Activated T-cell treated with anti-CD3 and anti-CD28 coated beads, Interleukin-2, amount 50 U/mL, for 72 hours (primary cell): ENCODE results near the gene NPAS1. TPM values are rescaled to one million over a fixed set of nuclear protein-coding genes. Genes with fewer than 3 reads are reported as not detected.
"Not testable (repeated sequence)": the region's sequence is repeated elsewhere in the genome, so short reads cannot be mapped to it uniquely, and the experiment has no call there.

Experiments used
- ATAC-seq, 2 donors: fragments of 150-1000 bp; cut with Tn5 transposase; replicated peaks in 1 of 2; 2 replicates each; pipeline ENCODE4 v1.10.0; 2021; ENCODE audit warnings: moderate library complexity in 2 of 2, mild to moderate bottlenecking in 1 of 2
- DNase-seq, 2 donors: peaks; one replicate each; pipeline ENCODE4 v3.0.0; 2021 to 2022; ENCODE audit warnings: mixed read lengths in 1 of 2
- H3K27ac Mint-ChIP-seq: one replicate; pipeline ENCODE4 v1.8.0; 2022; ENCODE audit warnings: mild to moderate bottlenecking, moderate library complexity, mixed read lengths
- H3K27me3 Mint-ChIP-seq: one replicate; pipeline ENCODE4 v1.8.0; 2022; ENCODE audit warnings: low read depth, mixed read lengths
- H3K36me3 Mint-ChIP-seq, 2 donors: one replicate each; pipeline ENCODE4 v1.8.0; 2022; ENCODE audit warnings: mixed read lengths in 2 of 2, mild to moderate bottlenecking in 1 of 2; ENCODE audit not compliant: insufficient read depth in 2 of 2
- H3K4me1 Mint-ChIP-seq: one replicate; pipeline ENCODE4 v1.8.0; 2022; ENCODE audit warnings: low read depth, mixed read lengths
- H3K4me3 Mint-ChIP-seq, 2 donors: one replicate each; pipeline ENCODE4 v1.8.0; 2022; ENCODE audit warnings: mild to moderate bottlenecking in 2 of 2, mixed read lengths in 2 of 2, moderate library complexity in 2 of 2
- H3K9me3 Mint-ChIP-seq, 2 donors: one replicate each; pipeline ENCODE4 v1.8.0; 2022; ENCODE audit warnings: mixed read lengths in 2 of 2
- total RNA-seq, 2 donors: library from RNA; stranded (reverse); gene quantifications; one replicate each; pipeline ENCODE4 v1.2.3, GENCODE V29; 2022

NPAS1 gene
- total RNA-seq, 2 donors from 2014 or later, result 0.55 to 1.1 TPM

- ATAC-seq (no peak), DNase-seq (no peak)
- no peaks in the 10 kb centered on the region for H3K9me3 Mint-ChIP-seq
- peaks cover 6% of the 10 kb centered on the region for H3K27me3 Mint-ChIP-seq
- H3K27ac Mint-ChIP-seq, result no peak overlapping the region
- no peaks in the 10 kb centered on the region for H3K4me1 Mint-ChIP-seq
- H3K4me3 Mint-ChIP-seq, result no peak overlapping the region
- peaks cover 0 to 2% of the 10 kb centered on the region in 2 donors for H3K36me3 Mint-ChIP-seq
These were observed 20.3 kb upstream of the NPAS1 start for GRCh38 chr19:46999377-46999776.

DNA sequence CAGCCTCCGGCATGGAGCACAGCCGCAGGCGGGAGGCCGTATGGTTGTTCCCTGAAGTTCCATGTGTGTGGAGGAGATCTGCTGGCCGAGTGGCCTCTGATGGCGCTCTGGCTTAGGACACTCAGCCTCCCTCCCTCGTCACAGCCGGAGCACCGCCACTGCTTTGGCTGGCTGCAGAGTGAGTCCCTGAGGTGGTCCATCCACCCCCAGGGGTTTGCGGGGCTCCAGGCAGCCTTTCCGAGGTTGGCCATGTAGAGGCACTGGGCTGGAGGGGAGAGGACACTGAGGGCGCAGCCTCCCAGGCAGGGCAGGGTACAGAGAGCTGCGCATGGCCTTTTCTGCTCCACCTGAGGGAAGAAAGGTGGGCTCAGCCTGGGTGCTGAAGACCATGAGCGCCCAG, 19.8 kb upstream of the NPAS1 start:
- no peak overlapping the region for H3K27ac Mint-ChIP-seq
- no peaks in the 10 kb centered on the region for H3K4me1 Mint-ChIP-seq
- DNase-seq (no peak), ATAC-seq (no peak)
- no peaks in the 10 kb centered on the region for H3K9me3 Mint-ChIP-seq
- no peak overlapping the region for H3K4me3 Mint-ChIP-seq
- H3K27me3 Mint-ChIP-seq, result peaks cover 6% of the 10 kb centered on the region
- H3K36me3 Mint-ChIP-seq, result peaks cover 0 to 2% of the 10 kb centered on the region in 2 donors

DNA sequence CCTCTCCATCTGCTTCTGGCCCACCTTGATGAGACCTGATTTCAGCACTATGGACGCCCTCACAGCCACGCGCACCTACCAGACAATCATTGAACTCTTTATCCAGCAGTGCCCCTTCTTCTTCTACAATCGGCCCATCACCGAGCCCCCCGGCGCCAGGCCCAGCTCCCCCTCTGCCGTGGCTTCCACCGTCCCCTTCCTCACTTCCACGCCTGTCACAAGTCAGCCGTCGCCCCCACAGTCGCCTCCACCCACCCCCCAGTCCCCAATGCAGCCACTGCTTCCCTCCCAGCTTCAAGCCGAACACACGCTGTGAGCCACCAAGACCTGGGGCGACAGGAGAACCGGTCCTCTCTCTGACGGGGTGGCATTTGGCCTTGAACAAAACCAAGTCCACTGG, 19.3 kb upstream of the NPAS1 start:
- no peak overlapping the region for H3K27ac Mint-ChIP-seq
- DNase-seq, result no peak

GRCh38 chr19:47001584-47001983, 18.1 kb upstream of the NPAS1 start:
- no peak overlapping the region for H3K27ac Mint-ChIP-seq
- H3K9me3 Mint-ChIP-seq, result peaks cover 4 to 5% of the 10 kb centered on the region in 2 donors
- no peaks in the 10 kb centered on the region for H3K4me1 Mint-ChIP-seq
- peaks cover 4 to 5% of the 10 kb centered on the region in 2 donors for H3K36me3 Mint-ChIP-seq
- H3K4me3 Mint-ChIP-seq, result no peak overlapping the region
- ATAC-seq (no peak), DNase-seq (no peak)
- peaks cover 14% of the 10 kb centered on the region for H3K27me3 Mint-ChIP-seq

More for the DNA sequence above, 19.3 kb upstream of the NPAS1 start:
- peaks cover 7% of the 10 kb centered on the region for H3K27me3 Mint-ChIP-seq
- no peaks in the 10 kb centered on the region for H3K4me1 Mint-ChIP-seq
- no peaks in the 10 kb centered on the region for H3K9me3 Mint-ChIP-seq
- H3K4me3 Mint-ChIP-seq, result no peak overlapping the region
- peaks cover 0 to 2% of the 10 kb centered on the region in 2 donors for H3K36me3 Mint-ChIP-seq
- no peak for ATAC-seq

GRCh38 chr19:47002106-47002766, 17.4 kb upstream of the NPAS1 start:
- Mint-ChIP-seq H3K36me3 (peaks cover 4 to 5% of the 10 kb centered on the region in 2 donors), H3K4me1 (no peaks in the 10 kb centered on the region), H3K4me3 (no peak overlapping the region), H3K9me3 (peaks cover 4 to 5% of the 10 kb centered on the region in 2 donors), H3K27me3 (peaks cover 19% of the 10 kb centered on the region), H3K27ac (no peak overlapping the region)
- no peak for DNase-seq
- no peak for ATAC-seq

DNA sequence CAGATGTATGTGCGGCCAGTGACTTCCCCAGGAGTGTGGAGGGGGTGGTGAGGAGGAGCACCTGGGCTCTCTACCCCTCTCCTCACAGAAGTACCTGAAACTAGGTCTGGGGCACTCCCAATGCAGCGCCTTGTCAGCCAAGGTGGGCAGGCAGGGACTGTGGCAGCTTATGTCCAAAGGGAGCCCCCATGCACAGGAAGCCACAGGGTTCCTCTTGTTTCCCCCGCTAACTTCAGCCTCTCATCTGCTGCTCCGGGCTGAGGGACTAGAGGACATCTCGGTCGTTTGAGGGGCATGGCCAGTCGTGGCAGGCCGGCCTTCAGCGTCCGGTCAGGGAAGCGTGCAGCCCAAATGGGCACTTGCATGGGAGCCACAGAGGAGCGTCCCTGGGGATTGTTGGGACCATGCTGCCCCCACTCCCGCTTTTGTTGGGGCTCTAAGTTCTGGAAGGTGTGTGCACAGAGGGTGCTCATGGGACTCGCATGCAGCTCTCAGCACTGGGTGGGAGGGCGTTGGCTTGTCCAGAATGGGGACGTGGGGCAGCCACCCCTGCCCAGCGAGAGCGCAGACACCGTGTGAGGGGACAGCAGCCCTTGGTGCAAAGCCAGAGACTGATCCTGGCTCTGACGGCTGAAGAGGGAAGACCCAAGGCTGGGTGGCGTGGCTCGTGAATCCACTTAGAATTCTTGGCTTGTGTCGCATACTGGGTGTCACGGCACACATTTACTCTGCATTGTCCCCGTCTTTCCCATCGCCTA, 16.6 kb upstream of the NPAS1 start:
- DNase-seq (no peak), ATAC-seq (no peak)
- Mint-ChIP-seq H3K27ac (no peak overlapping the region), H3K9me3 (peaks cover 4 to 5% of the 10 kb centered on the region in 2 donors), H3K4me3 (no peak overlapping the region), H3K36me3 (peaks cover 4 to 5% of the 10 kb centered on the region in 2 donors), H3K4me1 (no peaks in the 10 kb centered on the region), H3K27me3 (peaks cover 19% of the 10 kb centered on the region)

DNA sequence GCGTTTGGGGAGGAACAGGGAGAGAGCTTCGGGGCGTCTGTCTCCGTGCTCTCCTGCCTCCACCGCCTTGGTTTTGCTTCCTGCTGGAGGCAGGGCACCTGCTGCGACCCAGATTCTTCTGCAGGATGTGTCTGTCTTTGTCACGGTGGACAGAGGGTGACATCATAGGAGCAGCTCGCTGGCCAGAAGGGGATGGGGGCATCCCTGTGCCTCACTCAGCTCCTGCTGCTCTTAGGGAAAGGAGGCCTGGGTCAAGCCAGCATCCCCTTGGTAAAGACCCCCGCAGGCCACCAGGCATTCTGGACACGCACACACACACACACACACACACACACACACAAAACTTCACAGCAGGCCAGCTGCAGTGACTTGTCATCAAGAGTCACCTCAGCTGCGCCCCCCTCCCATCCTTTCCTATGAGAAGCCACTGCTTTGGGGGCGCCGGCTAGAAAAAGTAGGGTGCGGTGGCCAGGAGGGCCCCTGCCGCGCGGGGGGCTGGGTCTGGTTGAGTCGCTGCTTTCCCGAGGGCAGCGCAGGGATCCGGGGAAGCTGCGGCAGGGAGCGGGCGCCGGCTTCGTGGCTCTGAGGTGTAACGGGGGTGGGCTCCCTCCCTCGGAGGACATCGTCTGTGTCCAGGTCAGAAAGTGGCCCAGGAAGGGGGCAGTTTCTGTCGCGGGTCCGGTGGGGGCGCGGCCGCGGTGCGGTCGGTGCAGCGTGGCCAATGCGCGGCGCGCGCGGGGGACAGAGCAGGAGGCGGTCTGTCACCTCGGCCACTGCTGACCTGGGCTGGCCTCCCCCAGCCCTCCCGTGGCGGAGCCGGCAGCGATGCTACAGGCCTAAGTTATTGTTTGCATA, 15.8 kb upstream of the NPAS1 start:
- Mint-ChIP-seq H3K4me3 (no peak overlapping the region), H3K27me3 (peaks cover 19% of the 10 kb centered on the region), H3K4me1 (no peaks in the 10 kb centered on the region), H3K9me3 (peaks cover 4 to 5% of the 10 kb centered on the region in 2 donors), H3K36me3 (peaks cover 4 to 5% of the 10 kb centered on the region in 2 donors), H3K27ac (no peak overlapping the region)
- DNase-seq (no peak), ATAC-seq (no peak)

DNA sequence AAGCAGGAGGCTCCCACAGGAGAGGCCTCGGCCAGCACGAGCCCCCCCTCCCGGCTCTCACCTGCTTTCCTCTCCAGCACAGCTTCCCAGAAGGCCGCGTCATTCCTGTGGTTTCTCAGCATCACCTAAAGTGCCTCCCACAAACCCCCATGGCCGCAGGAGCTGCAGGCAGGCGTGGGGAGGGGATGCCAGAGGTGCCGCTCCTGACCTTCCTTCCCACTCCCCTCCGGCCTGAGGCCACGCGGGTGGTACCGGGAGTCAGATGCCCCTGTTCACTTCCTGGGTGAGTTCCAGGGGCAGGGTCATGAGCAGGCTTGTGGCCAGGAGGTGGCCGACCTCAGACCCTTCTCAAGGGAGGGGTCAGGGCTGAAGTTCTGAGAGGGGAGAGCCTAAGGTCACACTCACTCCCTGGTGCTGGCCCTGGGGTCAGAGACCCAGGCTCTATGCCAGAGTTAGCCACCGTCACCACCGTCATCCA, 14.4 kb upstream of the NPAS1 start:
- H3K36me3 Mint-ChIP-seq, result peaks cover 4% of the 10 kb centered on the region in 2 donors
- no peaks in the 10 kb centered on the region for H3K4me1 Mint-ChIP-seq
- no peak for DNase-seq
- peaks cover 4 to 5% of the 10 kb centered on the region in 2 donors for H3K9me3 Mint-ChIP-seq
- no peak overlapping the region for H3K4me3 Mint-ChIP-seq
- peaks cover 19% of the 10 kb centered on the region for H3K27me3 Mint-ChIP-seq
- no peak overlapping the region for H3K27ac Mint-ChIP-seq
- no peak for ATAC-seq

GRCh38 chr19:47005873-47006272, 13.8 kb upstream of the NPAS1 start:
- Mint-ChIP-seq H3K36me3 (peaks cover 3 to 4% of the 10 kb centered on the region in 2 donors), H3K4me3 (no peak overlapping the region), H3K9me3 (peaks cover 4 to 5% of the 10 kb centered on the region in 2 donors), H3K4me1 (no peaks in the 10 kb centered on the region), H3K27me3 (peaks cover 19% of the 10 kb centered on the region), H3K27ac (no peak overlapping the region)
- no peak for DNase-seq
- peak in 1 of 2 donors; percentile 42 for ATAC-seq

DNA sequence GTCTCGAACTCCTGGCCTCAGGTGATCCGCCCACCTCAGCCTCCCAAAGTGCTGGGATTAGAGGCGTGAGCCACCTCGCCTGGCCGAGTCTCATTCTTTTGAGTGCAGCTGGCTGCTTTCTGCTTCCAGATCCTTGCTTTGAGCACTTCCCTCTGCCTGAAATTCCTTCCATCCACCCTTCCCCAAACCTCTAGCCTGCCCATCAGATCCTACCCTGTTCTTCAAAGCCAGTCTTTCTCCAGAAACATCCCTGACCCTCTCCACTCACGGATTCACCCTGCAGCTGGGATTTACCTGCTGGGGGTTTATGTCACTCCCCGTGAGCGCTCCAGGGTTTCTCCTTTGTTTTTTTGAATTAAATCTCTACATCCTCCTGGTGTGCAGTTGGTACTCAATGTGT, 13.1 kb upstream of the NPAS1 start:
- Mint-ChIP-seq H3K27me3 (peaks cover 19% of the 10 kb centered on the region), H3K27ac (no peak overlapping the region), H3K4me3 (no peak overlapping the region), H3K4me1 (no peaks in the 10 kb centered on the region), H3K9me3 (peaks cover 4 to 5% of the 10 kb centered on the region in 2 donors), H3K36me3 (peaks cover 3 to 4% of the 10 kb centered on the region in 2 donors)
- ATAC-seq (no peak), DNase-seq (no peak)

- DNase-seq, H3K27ac Mint-ChIP-seq, ATAC-seq, H3K4me3 Mint-ChIP-seq, H3K9me3 Mint-ChIP-seq, H3K36me3 Mint-ChIP-seq: not testable (repeated sequence)
- Mint-ChIP-seq H3K27me3 (peaks cover 10% of the 10 kb centered on the region), H3K4me1 (peaks cover 12% of the 10 kb centered on the region)
These were observed 9.1 kb upstream of the NPAS1 start for GRCh38 chr19:47010549-47010948.

GRCh38 chr19:47012617-47013016, 7.0 kb upstream of the NPAS1 start:
- no peak for DNase-seq
- H3K27ac Mint-ChIP-seq, result no peak overlapping the region
- ATAC-seq, result no peak
- peaks cover 12% of the 10 kb centered on the region for H3K4me1 Mint-ChIP-seq
- no peaks in the 10 kb centered on the region for H3K36me3 Mint-ChIP-seq
- no peak overlapping the region for H3K4me3 Mint-ChIP-seq
- no peaks in the 10 kb centered on the region for H3K27me3 Mint-ChIP-seq
- no peaks in the 10 kb centered on the region for H3K9me3 Mint-ChIP-seq
